HG03066 (cell line): ENCODE measurements around the gene NBDY.
"Not testable (repeated sequence)": the region's sequence is repeated elsewhere in the genome, so short reads cannot be mapped to it uniquely, and the experiment has no call there.

ENCODE experiments used
- ATAC-seq: cut with Tn5 transposase; IDR thresholded peaks from one replicate; pipeline ENCODE4 v1.9.1; 2021; ENCODE audit warnings: low read depth; ENCODE audit not compliant: unreplicated experiment

NBDY gene

GRCh38 chrX:56729152-56729850 is at the start of gene NBDY:
NBDY (plus strand) TSS chrX:56729243; CDS start chrX:56729354, 111 bp downstream.
- ATAC-seq, result peak; percentile 62

GRCh38 chrX:56704530-56704929 is 24.5 kb upstream of the NBDY start:
- ATAC-seq, result not testable (repeated sequence)

- ATAC-seq, result no peak
Measured at GRCh38 chrX:56726605-56727004, 2.4 kb upstream of the NBDY start.

- no peak for ATAC-seq
Measured at GRCh38 chrX:56727531-56727930, 1.5 kb upstream of the NBDY start.

GRCh38 chrX:56728321-56728720 is 722 bp upstream of the NBDY start:
- ATAC-seq, result no peak

- ATAC-seq, result peak; percentile 38
Measured at GRCh38 chrX:56728752-56729151, 291 bp upstream of the NBDY start.

GRCh38 chrX:56733459-56734046 is 4.5 kb downstream of the NBDY start:
- ATAC-seq, result no peak

- ATAC-seq, result no peak
Measured at GRCh38 chrX:56736219-56736618, 7.2 kb downstream of the NBDY start.

- no peak for ATAC-seq
Measured at GRCh38 chrX:56738670-56739069, 9.6 kb downstream of the NBDY start.

- no peak for ATAC-seq
Measured at GRCh38 chrX:56744996-56745395, 16.0 kb downstream of the NBDY start.

- ATAC-seq, result no peak
Measured at GRCh38 chrX:56746996-56747395, 18.0 kb downstream of the NBDY start.

GRCh38 chrX:56751071-56751470 is 22.0 kb downstream of the NBDY start:
- ATAC-seq, result no peak

GRCh38 chrX:56757327-56757726 is 28.3 kb downstream of the NBDY start:
- peak; percentile 55 for ATAC-seq

GRCh38 chrX:56758456-56758855 is 29.4 kb downstream of the NBDY start:
- ATAC-seq, result no peak

- ATAC-seq, result no peak
Measured at GRCh38 chrX:56759736-56760409, 30.8 kb downstream of the NBDY start.

GRCh38 chrX:56760410-56761124 is 31.5 kb downstream of the NBDY start:
- ATAC-seq, result not testable (repeated sequence)

GRCh38 chrX:56761167-56761566 is 32.1 kb downstream of the NBDY start:
- ATAC-seq, result no peak

- no peak for ATAC-seq
Measured at GRCh38 chrX:56762220-56762619, 33.2 kb downstream of the NBDY start.

- no peak for ATAC-seq
Measured at GRCh38 chrX:56762707-56763555, 33.9 kb downstream of the NBDY start.

GRCh38 chrX:56763556-56764152 is 34.6 kb downstream of the NBDY start:
- no peak for ATAC-seq
